Colonic mucosa (tissue), 4 donors: ENCODE results near the gene HLA-DRB1. TPM values are rescaled to one million over a fixed set of nuclear protein-coding genes. Genes with fewer than 3 reads are reported as not detected.
A peak's percentile ranks its signal among the peaks of the same experiment; 100 is the strongest.

Experiments
- DNase-seq: peaks from one replicate; pipeline ENCODE4 v3.0.0-alpha.2; 2020
- H3K27ac ChIP-seq: fragments of 200-600 bp; one replicate; pipeline ENCODE4 v1.8.0; 2021
- H3K27me3 ChIP-seq: fragments of 200-600 bp; one replicate; pipeline ENCODE4 v1.8.0; 2021
- H3K36me3 ChIP-seq: fragments of 200-600 bp; one replicate; pipeline ENCODE4 v1.8.0; 2021
- H3K4me1 ChIP-seq: fragments of 200-600 bp; one replicate; pipeline ENCODE4 v1.8.0; 2021; ENCODE audit warnings: mild to moderate bottlenecking
- H3K4me3 ChIP-seq: fragments of 200-600 bp; one replicate; pipeline ENCODE4 v1.8.0; 2021
- H3K9ac ChIP-seq, 2 donors: one replicate each; pipeline ENCODE4 v1.7.0; 2013; ENCODE audit warnings: control low read depth in 2 of 2, low read depth in 2 of 2, low read length in 2 of 2
- H3K9me3 ChIP-seq: fragments of 200-600 bp; one replicate; pipeline ENCODE4 v1.8.0; 2021
- intact Hi-C: fragments of 100-400 bp; cut with DNase I; formaldehyde crosslinking; loops from one replicate; pipeline ENCODE4 v1.14.1; 2022
- total RNA-seq, 2 donors: library from RNA; stranded (reverse); fragmentation: NEBNext Ultra II Directional in 1 of 2; extraction: Animal tissue kit (Norgen Biotek cat#: 25700) in 1 of 2; gene quantifications; one replicate each; pipeline ENCODE4 v1.2.1, GENCODE V29; 2021
- TF ChIP-seq, protein P1 (sequence below): fragments of 200-600 bp; IDR thresholded peaks from one replicate; pipeline ENCODE4 v1.8.0; 2022; ENCODE audit warnings: antibody characterized with exemption, mild to moderate bottlenecking
- donor health status: healthy.
- donor health status: DM: no; HTN: no; CAD: no.
- donor health status: DM: no; HTN: no; CAD: no.

The HLA-DRB1 gene
- total RNA-seq, 2 donors from 2014 or later: 22.5 to 39.3 TPM

DNA sequence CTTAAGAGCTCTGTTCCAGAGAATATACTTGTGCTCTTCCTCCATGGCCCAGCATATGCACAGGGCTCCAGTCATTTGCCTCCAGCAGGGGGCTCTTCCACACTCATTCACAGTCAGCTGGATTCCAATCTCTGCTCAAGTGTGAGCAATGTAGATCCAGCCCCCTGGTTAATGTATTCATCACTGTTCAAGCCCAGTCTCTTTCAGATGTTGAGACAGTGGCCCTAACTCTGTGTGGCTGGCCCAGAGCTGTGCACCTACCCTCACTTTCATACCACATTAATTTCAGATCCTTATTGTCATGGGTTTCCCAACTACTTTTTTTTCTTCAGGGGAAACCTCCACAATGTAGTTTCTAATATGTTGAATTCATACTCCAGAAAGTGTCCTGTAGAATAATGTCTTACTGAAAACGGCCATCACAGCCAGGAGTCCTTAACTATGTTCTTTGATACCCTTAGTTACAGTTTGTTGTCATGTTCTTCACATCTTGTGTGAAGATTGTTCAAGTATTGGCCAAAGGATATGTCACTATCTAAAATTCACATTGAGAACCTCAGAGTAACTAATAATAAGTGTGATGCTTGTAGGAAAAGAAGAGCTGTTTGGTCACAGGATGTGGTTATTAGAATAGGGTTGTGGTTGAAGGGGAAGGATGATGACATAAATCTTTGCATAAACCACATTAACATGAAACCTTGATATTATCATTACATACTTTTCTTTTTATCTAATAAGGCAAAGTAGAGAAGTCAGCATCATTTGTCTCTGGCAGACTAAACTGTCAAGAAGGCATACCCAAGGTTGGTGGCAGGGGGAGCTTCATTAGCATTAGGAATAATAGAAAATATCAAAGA is 33.1 kb upstream of the HLA-DRB1 start:
- Histone ChIP-seq H3K9me3 (no peaks in the 10 kb centered on the region), H3K4me1 (no peaks in the 10 kb centered on the region), H3K27ac (no peak overlapping the region), H3K27me3 (no peaks in the 10 kb centered on the region), H3K36me3 (no peaks in the 10 kb centered on the region), H3K4me3 (no peak overlapping the region), H3K9ac (no peak overlapping the region)
- DNase-seq: peak; percentile 22
- TF ChIP-seq, protein P1, sequence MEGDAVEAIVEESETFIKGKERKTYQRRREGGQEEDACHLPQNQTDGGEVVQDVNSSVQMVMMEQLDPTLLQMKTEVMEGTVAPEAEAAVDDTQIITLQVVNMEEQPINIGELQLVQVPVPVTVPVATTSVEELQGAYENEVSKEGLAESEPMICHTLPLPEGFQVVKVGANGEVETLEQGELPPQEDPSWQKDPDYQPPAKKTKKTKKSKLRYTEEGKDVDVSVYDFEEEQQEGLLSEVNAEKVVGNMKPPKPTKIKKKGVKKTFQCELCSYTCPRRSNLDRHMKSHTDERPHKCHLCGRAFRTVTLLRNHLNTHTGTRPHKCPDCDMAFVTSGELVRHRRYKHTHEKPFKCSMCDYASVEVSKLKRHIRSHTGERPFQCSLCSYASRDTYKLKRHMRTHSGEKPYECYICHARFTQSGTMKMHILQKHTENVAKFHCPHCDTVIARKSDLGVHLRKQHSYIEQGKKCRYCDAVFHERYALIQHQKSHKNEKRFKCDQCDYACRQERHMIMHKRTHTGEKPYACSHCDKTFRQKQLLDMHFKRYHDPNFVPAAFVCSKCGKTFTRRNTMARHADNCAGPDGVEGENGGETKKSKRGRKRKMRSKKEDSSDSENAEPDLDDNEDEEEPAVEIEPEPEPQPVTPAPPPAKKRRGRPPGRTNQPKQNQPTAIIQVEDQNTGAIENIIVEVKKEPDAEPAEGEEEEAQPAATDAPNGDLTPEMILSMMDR: no peak
- intact Hi-C loops: no loop called here

DNA sequence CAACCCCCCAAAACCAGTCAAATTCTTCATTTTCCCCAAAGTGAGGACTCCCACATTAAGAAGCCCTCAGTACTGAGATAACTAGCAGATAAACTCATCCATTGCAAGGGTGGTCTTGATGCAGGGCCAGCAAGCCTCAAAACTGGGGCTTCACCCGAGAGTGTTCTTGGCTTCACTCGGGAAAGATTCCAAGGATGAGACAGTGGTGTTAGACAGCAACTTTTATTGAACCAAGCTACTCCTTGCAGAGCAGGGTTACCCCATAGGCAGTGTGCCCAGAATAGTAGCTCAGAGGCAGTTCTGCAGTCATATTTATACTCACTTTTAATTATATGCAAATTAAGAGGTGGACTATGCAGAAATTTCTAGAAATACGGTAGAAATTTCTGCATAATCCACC is 31.7 kb upstream of the HLA-DRB1 start:
- H3K9ac ChIP-seq: no peak overlapping the region
- no peak for DNase-seq
- no peak overlapping the region for H3K27ac ChIP-seq
- H3K27me3 ChIP-seq: no peaks in the 10 kb centered on the region
- H3K36me3 ChIP-seq: no peaks in the 10 kb centered on the region
- TF ChIP-seq, protein P1: no peak
- no peaks in the 10 kb centered on the region for H3K9me3 ChIP-seq
- intact Hi-C loops: no loop called here
- no peak overlapping the region for H3K4me3 ChIP-seq
- H3K4me1 ChIP-seq: no peaks in the 10 kb centered on the region

DNA sequence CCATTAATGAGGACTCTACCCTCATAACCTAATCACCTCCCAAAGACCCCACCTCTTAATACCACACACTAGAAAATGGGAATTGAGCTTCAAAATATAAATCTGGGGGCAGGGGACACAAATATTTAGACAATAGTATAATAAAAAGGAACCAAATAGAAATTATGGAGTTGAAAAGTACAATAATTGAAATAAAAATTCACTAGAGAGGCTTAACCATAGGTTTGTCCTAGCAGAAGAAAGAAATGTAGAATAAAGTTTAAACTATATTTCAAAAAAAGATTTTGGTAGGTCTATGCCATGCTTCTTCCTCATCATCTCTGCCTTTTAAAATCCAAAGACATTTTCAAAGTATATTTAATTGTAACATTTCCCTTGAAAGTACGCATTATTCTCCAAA is 28.1 kb upstream of the HLA-DRB1 start:
- Histone ChIP-seq H3K4me3 (no peak overlapping the region), H3K9me3 (no peaks in the 10 kb centered on the region), H3K27me3 (no peaks in the 10 kb centered on the region), H3K27ac (no peak overlapping the region), H3K36me3 (no peaks in the 10 kb centered on the region), H3K9ac (no peak overlapping the region), H3K4me1 (no peaks in the 10 kb centered on the region)
- TF ChIP-seq, protein P1: no peak
- intact Hi-C loops: no loop called here
- no peak for DNase-seq

DNA sequence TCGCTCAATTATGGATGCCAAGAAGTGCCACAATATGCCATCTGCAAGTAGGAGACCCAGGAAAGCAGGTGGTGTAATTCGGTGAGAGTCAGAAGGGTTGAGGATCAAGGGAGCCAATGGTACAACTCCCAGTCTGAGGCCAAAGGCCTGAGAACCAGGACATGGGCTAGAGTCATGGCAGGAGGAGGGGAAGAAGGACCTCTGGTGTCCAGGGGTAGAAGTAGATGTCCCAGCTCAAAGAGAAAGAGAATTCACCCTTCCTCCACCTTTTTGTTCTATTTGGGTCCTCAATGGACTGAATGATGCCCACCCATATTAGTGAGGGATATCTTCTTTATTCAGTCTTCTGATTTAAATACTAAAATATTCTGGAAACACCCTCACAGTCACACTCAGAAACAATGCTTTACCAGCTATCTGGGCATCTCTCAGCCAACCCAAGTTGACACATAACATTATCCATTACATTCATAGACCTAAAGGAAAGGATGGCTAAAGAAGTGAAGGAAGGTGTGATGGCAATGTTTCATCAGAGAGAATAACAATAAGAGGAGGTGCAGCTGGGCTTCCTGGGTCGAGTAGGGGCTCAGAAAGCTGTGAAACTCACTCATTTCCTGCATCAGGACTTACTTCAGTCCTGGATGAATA is 26.4 kb upstream of the HLA-DRB1 start:
- H3K9ac ChIP-seq: no peak overlapping the region
- no peaks in the 10 kb centered on the region for H3K36me3 ChIP-seq
- H3K4me1 ChIP-seq: no peaks in the 10 kb centered on the region
- H3K4me3 ChIP-seq: no peak overlapping the region
- intact Hi-C loops: no loop called here
- no peaks in the 10 kb centered on the region for H3K27me3 ChIP-seq
- TF ChIP-seq, protein P1: no peak
- H3K9me3 ChIP-seq: no peaks in the 10 kb centered on the region
- DNase-seq: no peak
- no peak overlapping the region for H3K27ac ChIP-seq

DNA sequence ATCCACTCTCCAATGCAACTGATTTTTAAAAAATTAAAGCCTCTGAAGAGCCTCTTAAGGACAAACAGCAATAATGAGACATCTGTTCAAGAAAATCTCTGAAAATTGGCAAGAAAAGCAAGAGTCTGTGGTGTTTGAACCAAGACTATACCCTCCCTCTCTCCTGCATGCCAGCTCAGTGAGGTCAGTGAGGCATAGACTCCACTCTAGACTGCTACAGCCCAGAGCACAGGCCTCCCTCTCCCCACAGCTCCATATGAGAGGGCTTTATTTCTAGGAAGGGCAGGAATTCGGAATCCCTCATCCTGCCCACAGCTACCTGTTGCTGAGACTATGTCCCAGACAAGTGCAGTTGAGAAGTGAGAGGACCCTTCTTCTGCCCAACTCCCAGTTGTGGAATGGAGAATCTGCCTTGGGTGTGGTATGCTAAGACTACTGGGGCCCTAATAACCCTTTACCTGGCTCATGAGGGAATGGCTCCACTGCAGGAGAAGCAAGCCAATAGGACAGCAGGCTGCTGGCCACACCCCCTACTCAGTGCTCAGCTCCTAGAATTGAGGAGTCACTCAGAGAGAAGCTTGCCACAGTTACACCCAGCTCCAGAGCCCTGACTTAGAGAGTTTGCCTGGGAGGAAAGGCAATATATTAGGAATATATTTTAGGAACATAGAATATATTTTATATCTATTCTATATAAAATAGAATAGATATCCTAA is 24.9 kb upstream of the HLA-DRB1 start:
- Histone ChIP-seq H3K27me3 (no peaks in the 10 kb centered on the region), H3K9me3 (no peaks in the 10 kb centered on the region), H3K9ac (no peak overlapping the region), H3K27ac (no peak overlapping the region), H3K4me1 (no peaks in the 10 kb centered on the region), H3K4me3 (no peak overlapping the region), H3K36me3 (no peaks in the 10 kb centered on the region)
- no peak for DNase-seq
- TF ChIP-seq, protein P1: no peak
- intact Hi-C loops: no loop called here
